AG09309 (cell line): ENCODE results near the gene CGB5.
A peak's percentile ranks its signal among the peaks of the same experiment; 100 is the strongest.

Experiments
- DNase-seq: peaks from one replicate; pipeline ENCODE4 v3.0.0-alpha.2; 2010; ENCODE audit warnings: low read depth
- H3K4me3 ChIP-seq: 2 replicates; pipeline ENCODE4 v1.5.1; 2011; ENCODE audit warnings: mild to moderate bottlenecking, low read depth, low read length, moderate library complexity; ENCODE audit not compliant: control insufficient read depth
- CTCF ChIP-seq: IDR thresholded peaks from 2 replicates; pipeline ENCODE4 v1.5.1; 2011; ENCODE audit warnings: mild to moderate bottlenecking, low read depth, low read length, inconsistent platforms; ENCODE audit not compliant: insufficient read depth, control insufficient read depth; ENCODE audit errors: missing control alignments

CGB5 gene

GRCh38 chr19:49080392-49080791 lies 36.7 kb downstream of the CGB5 start:
- TF ChIP-seq CTCF = no peak
- no peak for DNase-seq
- no peak overlapping the region for H3K4me3 ChIP-seq

GRCh38 chr19:49081273-49081672 lies 37.6 kb downstream of the CGB5 start:
- TF ChIP-seq CTCF = no peak
- H3K4me3 ChIP-seq = no peak overlapping the region
- no peak for DNase-seq

GRCh38 chr19:49084206-49085019 lies 40.8 kb downstream of the CGB5 start:
- peak overlapping the region; percentile 93 for H3K4me3 ChIP-seq
- no peak for DNase-seq

GRCh38 chr19:49085020-49085867 lies 41.6 kb downstream of the CGB5 start, which contains the start of gene SNRNP70:
TSS of gene SNRNP70 (plus strand) at chr19:49085451. CDS start at chr19:49086415, 964 bp downstream.
- TF ChIP-seq CTCF = no peak
- peak; percentile 98 for DNase-seq
- peak within 1 kb of the TSS; percentile 93 for H3K4me3 ChIP-seq

More at GRCh38 chr19:49084206-49085019, 40.8 kb downstream of the CGB5 start:
- no peak for TF ChIP-seq CTCF

GRCh38 chr19:49085868-49086232 lies 42.2 kb downstream of the CGB5 start:
- DNase-seq = no peak
- peak overlapping the region; percentile 93 for H3K4me3 ChIP-seq
- TF ChIP-seq CTCF = no peak

- peak overlapping the region; percentile 93 for H3K4me3 ChIP-seq
- DNase-seq = no peak
- TF ChIP-seq CTCF = no peak
Measured at GRCh38 chr19:49086296-49086695, 42.6 kb downstream of the CGB5 start.
